ENCODE measurements around the gene KCNC3.
A peak's percentile ranks its signal among the peaks of the same experiment; 100 is the strongest.

KCNC3 gene

GRCh38 chr19:50309396-50310125, 19.6 kb downstream of the KCNC3 start:
- TF ChIP-seq CTCF (IDR thresholded peaks at IDR 0.05; ENCODE audit: poor library complexity, severe bottlenecking), result no peak
- Histone ChIP-seq H3K27me3 (ENCODE audit: insufficient read depth, poor library complexity, severe bottlenecking) (peaks cover 40% of the 10 kb centered on the region), H3K4me3 (ENCODE audit: severe bottlenecking) (no peak overlapping the region), H3K27ac (ENCODE audit: poor library complexity, severe bottlenecking) (no peak overlapping the region), H3K4me1 (ENCODE audit: insufficient read depth, poor library complexity, severe bottlenecking) (no peaks in the 10 kb centered on the region), H3K36me3 (ENCODE audit: low read depth) (no peaks in the 10 kb centered on the region), H3K9me3 (ENCODE audit: severe bottlenecking) (no peaks in the 10 kb centered on the region)
- DNase-seq (ENCODE audit: low spot score), result no peak
- ATAC-seq (ENCODE audit: low read depth), result no peak

GRCh38 chr19:50308991-50309390, 20.2 kb downstream of the KCNC3 start:
- Histone ChIP-seq H3K4me3 (ENCODE audit: severe bottlenecking) (no peak overlapping the region), H3K27me3 (ENCODE audit: insufficient read depth, poor library complexity, severe bottlenecking) (peaks cover 34% of the 10 kb centered on the region), H3K27ac (ENCODE audit: poor library complexity, severe bottlenecking) (no peak overlapping the region), H3K9me3 (ENCODE audit: severe bottlenecking) (no peaks in the 10 kb centered on the region), H3K36me3 (ENCODE audit: low read depth) (no peaks in the 10 kb centered on the region), H3K4me1 (ENCODE audit: insufficient read depth, poor library complexity, severe bottlenecking) (no peaks in the 10 kb centered on the region)
- TF ChIP-seq CTCF (IDR thresholded peaks at IDR 0.05; ENCODE audit: poor library complexity, severe bottlenecking), result no peak
- no peak for ATAC-seq (ENCODE audit: low read depth)
- DNase-seq (ENCODE audit: low spot score), result no peak

GRCh38 chr19:50303558-50303957, 25.6 kb downstream of the KCNC3 start:
- no peaks in the 10 kb centered on the region for H3K9me3 ChIP-seq (ENCODE audit: severe bottlenecking)
- no peak overlapping the region for H3K27ac ChIP-seq (ENCODE audit: poor library complexity, severe bottlenecking)
- no peaks in the 10 kb centered on the region for H3K36me3 ChIP-seq (ENCODE audit: low read depth)
- DNase-seq (ENCODE audit: low spot score) (no peak), ATAC-seq (ENCODE audit: low read depth) (no peak)
- H3K4me1 ChIP-seq (ENCODE audit: insufficient read depth, poor library complexity, severe bottlenecking), result peaks cover 3% of the 10 kb centered on the region
- no peak overlapping the region for H3K4me3 ChIP-seq (ENCODE audit: severe bottlenecking)
- no peaks in the 10 kb centered on the region for H3K27me3 ChIP-seq (ENCODE audit: insufficient read depth, poor library complexity, severe bottlenecking)
- TF ChIP-seq CTCF (IDR thresholded peaks at IDR 0.05; ENCODE audit: poor library complexity, severe bottlenecking), result no peak

GRCh38 chr19:50301607-50301971, 27.6 kb downstream of the KCNC3 start:
- no peaks in the 10 kb centered on the region for H3K9me3 ChIP-seq (ENCODE audit: severe bottlenecking)
- no peak for ATAC-seq (ENCODE audit: low read depth)
- no peak overlapping the region for H3K4me3 ChIP-seq (ENCODE audit: severe bottlenecking)
- H3K27ac ChIP-seq (ENCODE audit: poor library complexity, severe bottlenecking), result no peak overlapping the region
- no peak for TF ChIP-seq CTCF (IDR thresholded peaks at IDR 0.05; ENCODE audit: poor library complexity, severe bottlenecking)
- H3K4me1 ChIP-seq (ENCODE audit: insufficient read depth, poor library complexity, severe bottlenecking), result peaks cover 3% of the 10 kb centered on the region
- no peaks in the 10 kb centered on the region for H3K36me3 ChIP-seq (ENCODE audit: low read depth)
- DNase-seq (ENCODE audit: low spot score), result no peak
- no peaks in the 10 kb centered on the region for H3K27me3 ChIP-seq (ENCODE audit: insufficient read depth, poor library complexity, severe bottlenecking)

GRCh38 chr19:50300814-50301606, 28.2 kb downstream of the KCNC3 start:
- Histone ChIP-seq H3K4me1 (ENCODE audit: insufficient read depth, poor library complexity, severe bottlenecking) (peaks cover 3% of the 10 kb centered on the region), H3K27me3 (ENCODE audit: insufficient read depth, poor library complexity, severe bottlenecking) (no peaks in the 10 kb centered on the region), H3K27ac (ENCODE audit: poor library complexity, severe bottlenecking) (no peak overlapping the region), H3K36me3 (ENCODE audit: low read depth) (no peaks in the 10 kb centered on the region), H3K4me3 (ENCODE audit: severe bottlenecking) (no peak overlapping the region), H3K9me3 (ENCODE audit: severe bottlenecking) (no peaks in the 10 kb centered on the region)
- DNase-seq (ENCODE audit: low spot score) (no peak), ATAC-seq (ENCODE audit: low read depth) (peak; percentile 100)
- TF ChIP-seq CTCF (IDR thresholded peaks at IDR 0.05; ENCODE audit: poor library complexity, severe bottlenecking), result no peak
